H54 (cell line): Measurements from ENCODE around the gene NKD1.
"Not testable (repeated sequence)": the region's sequence is repeated elsewhere in the genome, so short reads cannot be mapped to it uniquely, and the experiment has no call there.

Experiments
- DNase-seq: peaks from one replicate; pipeline ENCODE4 v3.0.0; 2011; ENCODE audit warnings: low spot score, mixed read lengths; ENCODE audit not compliant: insufficient read length
- FAIRE-seq: peaks from 3 replicates; lab custom pipeline; 2011; peaks lifted over from hg19 to GRCh38; lab: Jason Lieb, UNC
- POLR2A ChIP-seq: IDR thresholded peaks from 2 replicates; pipeline ENCODE4 v1.6.1; 2011; ENCODE audit warnings: low read depth, mild to moderate bottlenecking, low read length

The NKD1 gene

DNA sequence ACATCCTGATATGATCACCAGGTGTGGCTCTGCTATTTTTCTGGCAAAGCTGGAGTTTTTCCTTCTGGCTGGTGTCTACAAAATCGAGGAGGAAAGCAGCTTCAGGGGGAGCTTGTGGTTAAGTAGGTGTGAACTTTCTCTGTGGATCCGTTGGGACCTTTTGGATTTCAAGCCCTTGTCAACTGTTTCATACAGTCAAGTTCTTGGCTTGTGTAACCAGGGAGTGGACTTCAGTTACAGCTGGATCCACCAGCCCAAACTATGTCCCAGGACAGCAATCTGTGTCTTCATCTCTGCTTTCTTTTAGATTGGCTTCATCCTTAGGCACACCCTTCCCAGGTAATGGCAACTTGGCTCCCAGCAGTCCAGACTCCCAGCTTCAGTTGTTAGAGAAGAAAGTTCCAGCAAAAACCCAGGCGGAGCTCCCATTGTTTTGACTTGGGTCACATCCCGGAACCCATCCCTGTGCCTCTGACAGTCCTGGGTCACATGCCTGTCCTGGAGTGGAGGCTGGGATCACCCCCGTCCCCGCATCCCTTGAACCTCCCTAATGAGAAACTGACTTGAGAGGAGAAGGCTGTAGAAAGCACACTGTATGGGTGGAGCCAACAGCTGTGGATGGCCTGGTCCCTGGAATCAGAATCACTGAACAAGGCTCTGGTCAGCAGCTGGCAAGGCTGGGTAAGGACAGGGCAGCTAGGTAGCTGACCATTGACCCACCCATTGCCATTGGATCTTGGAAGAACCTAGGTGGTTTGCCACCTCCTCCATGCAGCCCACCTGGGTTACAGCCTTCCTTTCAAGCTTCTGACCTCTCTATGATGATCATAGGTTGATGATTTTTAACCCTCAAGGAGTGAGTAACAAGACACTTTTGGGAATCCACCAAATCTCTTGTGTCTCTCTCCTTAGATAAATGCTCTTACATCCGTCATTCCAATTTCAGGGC, 18.1 kb downstream of the NKD1 start:
- no peak for FAIRE-seq
- TF ChIP-seq POLR2A = no peak
- no peak for DNase-seq

GRCh38 chr16:50567651-50568050, 19.5 kb downstream of the NKD1 start:
- TF ChIP-seq POLR2A = no peak
- FAIRE-seq = no peak
- no peak for DNase-seq

- FAIRE-seq (no peak), DNase-seq (no peak)
- TF ChIP-seq POLR2A = no peak
These were observed 20.1 kb downstream of the NKD1 start for GRCh38 chr16:50568187-50568815.

DNA sequence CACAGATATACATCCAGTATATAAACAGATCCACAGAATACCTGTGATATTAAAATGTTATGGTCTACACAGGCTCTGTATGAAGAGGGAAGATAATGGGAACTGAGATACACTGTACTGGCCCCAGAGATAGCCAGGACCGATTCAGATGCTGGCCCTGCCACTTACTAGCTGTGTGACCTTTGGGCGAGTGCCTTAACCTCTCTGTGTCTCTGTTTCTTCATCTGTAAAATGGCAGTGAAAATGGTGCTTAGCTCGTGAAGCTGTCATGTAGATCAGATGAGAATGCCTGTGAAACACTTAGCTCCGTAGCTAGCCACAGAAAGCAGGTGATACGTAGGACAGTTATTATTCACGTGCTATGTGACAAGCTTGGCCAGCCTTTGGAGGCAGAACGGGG, 22.2 kb downstream of the NKD1 start:
- no peak for FAIRE-seq
- TF ChIP-seq POLR2A = no peak
- no peak for DNase-seq

GRCh38 chr16:50570808-50571598, 22.8 kb downstream of the NKD1 start:
- FAIRE-seq (no peak), DNase-seq (no peak)
- TF ChIP-seq POLR2A = no peak

GRCh38 chr16:50571786-50572185, 23.6 kb downstream of the NKD1 start:
- no peak for TF ChIP-seq POLR2A
- FAIRE-seq = no peak
- no peak for DNase-seq

DNA sequence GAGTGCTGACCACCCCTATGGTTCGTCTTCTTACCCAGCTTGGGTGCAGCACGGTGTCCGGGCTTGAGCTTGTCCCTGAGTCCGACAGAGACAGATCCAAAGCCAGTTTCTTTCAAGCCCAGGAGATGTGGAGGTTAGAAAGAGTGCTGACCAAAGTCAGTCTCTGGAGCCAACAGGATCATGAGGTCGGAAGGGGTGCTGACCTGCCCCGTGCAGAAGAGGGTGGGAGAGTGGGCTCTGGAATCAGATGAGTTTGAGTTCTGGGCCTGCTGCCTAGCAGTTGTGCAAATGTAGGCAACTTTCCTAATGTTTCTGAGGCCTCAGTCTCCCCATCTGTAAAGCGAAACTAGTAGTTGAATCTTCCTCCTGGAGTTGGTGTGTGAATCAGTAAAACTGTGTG, 24.5 kb downstream of the NKD1 start:
- no peak for FAIRE-seq
- TF ChIP-seq POLR2A = no peak
- DNase-seq = no peak

- no peak for FAIRE-seq
- DNase-seq = no peak
- no peak for TF ChIP-seq POLR2A
These were observed 25.1 kb downstream of the NKD1 start for GRCh38 chr16:50573279-50573678.

GRCh38 chr16:50573947-50574744, 25.9 kb downstream of the NKD1 start:
- TF ChIP-seq POLR2A = no peak
- no peak for FAIRE-seq
- no peak for DNase-seq

DNA sequence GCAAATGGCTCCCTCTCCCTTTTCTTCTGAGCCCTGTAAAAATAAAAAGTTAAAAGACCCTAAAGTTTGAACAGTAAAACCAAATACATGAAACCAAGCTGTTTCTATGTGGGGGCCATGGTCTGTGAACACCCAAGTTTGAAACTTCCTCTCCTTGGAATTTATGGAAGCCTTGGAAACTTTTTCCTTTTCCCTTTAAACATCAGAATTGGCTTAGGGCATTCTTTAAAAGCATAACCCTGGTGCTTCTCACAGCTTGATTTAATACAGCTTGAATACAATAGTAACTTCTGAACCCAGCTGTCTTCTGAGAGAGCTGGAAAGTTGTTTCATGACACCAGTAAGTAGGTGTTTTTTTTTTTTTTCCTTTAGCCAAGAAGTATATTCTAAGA, 26.5 kb downstream of the NKD1 start:
- no peak for FAIRE-seq
- TF ChIP-seq POLR2A = no peak
- DNase-seq = no peak

- no peak for DNase-seq
- FAIRE-seq = no peak
- no peak for TF ChIP-seq POLR2A
These were observed 27.5 kb downstream of the NKD1 start for GRCh38 chr16:50575743-50576142.

DNA sequence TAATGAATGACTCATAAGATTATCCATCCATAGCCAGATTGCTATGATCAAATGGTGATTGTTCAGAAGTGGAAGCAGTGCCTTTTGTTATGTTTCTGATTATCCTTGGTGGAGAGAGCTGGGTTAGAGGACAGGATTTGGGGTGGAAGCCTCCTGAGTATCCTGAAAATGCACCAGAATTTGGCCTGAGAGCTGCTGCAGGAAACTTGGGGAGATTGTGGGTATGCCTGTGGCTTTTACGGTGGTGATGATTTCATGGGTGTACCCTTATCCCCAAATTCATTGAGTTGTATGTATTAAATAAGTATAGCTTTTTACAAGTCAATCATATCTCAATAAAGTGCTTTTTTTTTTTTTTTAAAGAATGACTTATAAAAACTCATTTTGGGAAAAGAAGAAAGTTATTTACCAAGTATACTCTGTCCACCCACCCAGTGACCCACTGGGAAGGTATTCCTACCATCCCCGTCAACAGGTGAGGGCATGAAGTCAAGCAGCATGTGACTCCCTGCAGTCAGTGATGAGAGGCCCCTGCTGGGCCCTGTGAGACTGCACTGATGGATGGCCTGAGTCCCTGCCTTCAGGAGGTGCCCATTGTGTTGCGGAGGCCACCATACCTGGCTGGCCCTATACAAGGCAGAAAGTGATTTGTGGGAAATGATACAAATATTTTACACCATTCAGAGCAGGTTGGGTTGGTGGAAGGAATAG, 28.4 kb downstream of the NKD1 start:
- FAIRE-seq = no peak
- no peak for TF ChIP-seq POLR2A
- no peak for DNase-seq

- DNase-seq (no peak), FAIRE-seq (no peak)
- TF ChIP-seq POLR2A = no peak
These were observed 29.9 kb downstream of the NKD1 start for GRCh38 chr16:50578137-50578536.

DNA sequence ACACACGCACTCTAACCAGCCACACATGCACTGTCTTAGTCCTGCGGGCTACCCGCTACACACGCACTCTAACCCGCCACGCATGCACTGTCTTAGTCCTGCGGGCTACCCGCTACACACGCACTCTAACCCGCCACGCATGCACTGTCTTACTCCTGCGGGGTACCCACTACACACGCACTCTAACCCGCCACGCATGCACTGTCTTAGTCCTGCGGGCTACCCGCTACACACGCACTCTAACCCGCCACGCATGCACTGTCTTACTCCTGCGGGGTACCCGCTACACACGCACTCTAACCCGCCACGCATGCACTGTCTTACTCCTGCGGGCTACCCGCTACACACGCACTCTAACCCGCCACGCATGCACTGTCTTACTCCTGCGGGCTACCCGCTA, 31.2 kb downstream of the NKD1 start:
- FAIRE-seq, DNase-seq: not testable (repeated sequence)
